Measurements from ENCODE around the gene TDP1.

The TDP1 gene

DNA sequence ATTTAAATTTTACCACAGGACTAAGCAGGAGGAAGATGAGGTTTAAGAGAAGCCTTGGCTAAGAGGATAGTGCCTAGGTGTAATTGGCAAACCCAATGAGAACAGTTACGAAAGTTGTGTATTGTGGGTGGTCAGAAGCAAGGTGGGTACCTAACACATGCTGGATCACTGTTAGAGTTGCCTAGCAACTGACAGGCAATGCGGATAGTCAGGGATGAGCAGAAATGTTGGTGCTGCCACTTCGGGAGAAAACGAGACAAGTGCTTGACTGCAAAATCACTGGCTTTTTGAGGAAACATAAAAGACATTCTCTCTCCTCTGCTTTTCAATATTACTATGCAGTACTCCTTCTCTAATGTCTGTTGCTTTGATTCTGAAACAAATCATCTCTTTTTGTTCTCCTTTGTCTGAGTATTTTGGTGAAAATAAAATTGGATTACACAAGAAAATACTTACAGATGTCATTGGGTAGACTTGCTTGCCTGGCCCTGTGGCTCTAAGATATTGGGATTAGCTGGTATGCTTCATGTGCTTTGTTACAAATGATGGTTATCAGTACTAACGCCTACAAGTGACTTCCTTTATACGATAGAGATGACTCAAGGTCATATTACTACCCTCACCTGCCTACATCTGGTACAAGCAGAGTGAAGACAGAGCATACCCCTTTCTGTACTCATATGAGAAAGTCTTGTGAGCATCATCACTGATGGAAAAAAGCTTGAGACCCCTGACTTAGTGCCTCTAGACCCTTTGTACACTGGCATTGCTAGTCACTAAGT lies 48.0 kb downstream of the TDP1 start:
- no peak overlapping the region for H3K4me3 ChIP-seq (ENCODE audit: low read length)
- DNase-seq (ENCODE audit: low read depth), result no peak
- TF ChIP-seq CTCF (conservative IDR thresholded peaks at IDR 0.05; ENCODE audit: low read length), result no peak

- no peak overlapping the region for H3K4me3 ChIP-seq (ENCODE audit: low read length)
- no peak for TF ChIP-seq CTCF (conservative IDR thresholded peaks at IDR 0.05; ENCODE audit: low read length)
- no peak for DNase-seq (ENCODE audit: low read depth)
Measured at GRCh38 chr14:90005441-90005840, 49.7 kb downstream of the TDP1 start.

GRCh38 chr14:90005939-90006530 lies 50.3 kb downstream of the TDP1 start:
- TF ChIP-seq CTCF (conservative IDR thresholded peaks at IDR 0.05; ENCODE audit: low read length), result no peak
- no peak overlapping the region for H3K4me3 ChIP-seq (ENCODE audit: low read length)
- no peak for DNase-seq (ENCODE audit: low read depth)

DNA sequence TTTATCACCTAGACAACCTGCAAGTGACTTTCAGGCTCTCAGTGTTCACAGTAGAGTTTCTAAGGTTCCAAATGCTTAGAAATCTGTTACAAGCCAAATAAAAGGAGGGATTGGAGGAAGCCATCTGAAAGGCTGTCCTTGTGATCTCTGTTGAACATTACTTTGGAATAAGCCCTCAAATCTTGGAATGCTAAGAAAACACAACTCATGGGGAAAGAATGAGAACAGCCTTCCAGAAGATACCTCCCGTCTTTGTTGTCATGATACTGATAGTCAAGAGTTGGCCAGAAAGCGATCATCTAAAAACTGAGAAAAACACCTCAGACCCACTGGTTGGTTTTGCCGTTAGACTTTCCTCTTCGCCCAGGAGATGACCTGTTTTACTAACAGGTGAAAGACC lies 61.6 kb downstream of the TDP1 start:
- no peak overlapping the region for H3K4me3 ChIP-seq (ENCODE audit: low read length)
- no peak for TF ChIP-seq CTCF (conservative IDR thresholded peaks at IDR 0.05; ENCODE audit: low read length)
- peak; percentile 5 for DNase-seq (ENCODE audit: low read depth)

DNA sequence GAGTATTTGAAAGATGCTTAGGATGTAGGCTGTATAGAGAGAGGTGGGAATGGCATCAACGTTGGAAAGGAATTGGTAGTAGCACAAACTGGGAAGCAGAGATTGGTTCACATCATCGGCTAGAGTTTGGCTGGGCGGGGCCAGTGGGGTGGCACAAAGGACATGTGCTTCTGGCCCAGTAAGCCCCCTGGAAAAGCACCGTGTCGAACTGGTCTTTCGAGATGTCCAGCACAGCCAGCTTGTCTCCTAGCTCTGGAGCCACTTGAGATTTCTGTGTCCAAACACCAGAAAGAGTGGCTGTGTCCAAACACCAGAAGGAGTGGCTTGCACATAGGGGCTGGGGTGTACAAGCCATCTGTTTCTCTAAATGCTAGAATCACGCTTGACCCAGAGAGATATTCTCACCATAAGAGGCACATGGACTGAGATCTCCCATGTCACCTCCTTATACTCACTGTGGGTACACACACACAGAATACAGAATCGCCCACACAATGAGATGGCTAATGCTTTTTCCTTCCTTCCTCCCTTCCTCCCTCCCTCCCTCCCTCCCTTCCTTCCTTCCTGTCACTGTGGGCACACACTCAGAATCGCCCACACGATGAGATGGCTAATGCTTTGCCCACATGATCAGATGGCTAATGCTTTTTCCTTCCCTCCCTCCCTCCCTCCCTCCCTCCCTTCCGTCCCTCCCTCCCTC lies 64.2 kb downstream of the TDP1 start:
- H3K4me3 ChIP-seq (ENCODE audit: low read length), result no peak overlapping the region
- no peak for DNase-seq (ENCODE audit: low read depth)
- no peak for TF ChIP-seq CTCF (conservative IDR thresholded peaks at IDR 0.05; ENCODE audit: low read length)

GRCh38 chr14:90023176-90023896 lies 67.6 kb downstream of the TDP1 start:
- DNase-seq (ENCODE audit: low read depth), result no peak
- TF ChIP-seq CTCF (conservative IDR thresholded peaks at IDR 0.05; ENCODE audit: low read length), result no peak
- no peak overlapping the region for H3K4me3 ChIP-seq (ENCODE audit: low read length)

All from AG10803 (cell line).